ENCODE data around the gene PTK6. TPM values are rescaled to one million over a fixed set of nuclear protein-coding genes. Genes with fewer than 3 reads are reported as not detected.

Gene PTK6
- total RNA-seq, 3 donors from 2014 or later, result 0.16 to 2.3 (median 0.88) TPM

GRCh38 chr20:63490416-63490815 lies 46.8 kb downstream of the PTK6 start:
- H3K27me3 ChIP-seq, result peaks cover 0 to 69% of the 10 kb centered on the region in 2 donors
- no peak overlapping the region for H3K27ac ChIP-seq
- no peak for DNase-seq (ENCODE audit: low spot score in 2 of 2)
- intact Hi-C loops (cut with DNase I; ENCODE audit: low total_unique reads), result no loop called here
- no peak for TF ChIP-seq POLR2AphosphoS5 (IDR thresholded peaks at IDR 0.05)
- no peak for TF ChIP-seq CTCF (IDR thresholded peaks at IDR 0.05)
- no peak for TF ChIP-seq POLR2A (IDR thresholded peaks at IDR 0.05)
- H3K4me3 ChIP-seq, result no peak overlapping the region
- H3K9me3 ChIP-seq, result peaks cover 3 to 4% of the 10 kb centered on the region in 2 donors
- H3K36me3 ChIP-seq, result no peaks in the 10 kb centered on the region
- no peaks in the 10 kb centered on the region for H3K4me1 ChIP-seq

GRCh38 chr20:63488315-63489251 lies 48.6 kb downstream of the PTK6 start:
- H3K4me1 ChIP-seq, result no peaks in the 10 kb centered on the region
- no peak overlapping the region for H3K4me3 ChIP-seq
- DNase-seq (ENCODE audit: low spot score in 2 of 2), result no peak
- H3K9me3 ChIP-seq, result peaks cover 3 to 4% of the 10 kb centered on the region in 2 donors
- TF ChIP-seq POLR2A (IDR thresholded peaks at IDR 0.05) (no peak), POLR2AphosphoS5 (IDR thresholded peaks at IDR 0.05) (no peak), CTCF (IDR thresholded peaks at IDR 0.05) (no peak)
- intact Hi-C loops (cut with DNase I; ENCODE audit: low total_unique reads), result no loop called here
- no peak overlapping the region for H3K27ac ChIP-seq
- peaks cover 0 to 74% of the 10 kb centered on the region in 2 donors for H3K27me3 ChIP-seq
- H3K36me3 ChIP-seq, result no peaks in the 10 kb centered on the region

- no peak for DNase-seq (ENCODE audit: low spot score in 2 of 2)
Observed at GRCh38 chr20:63487781-63488241, 49.4 kb downstream of the PTK6 start.

GRCh38 chr20:63487116-63487764 lies 49.9 kb downstream of the PTK6 start:
- DNase-seq (ENCODE audit: low spot score in 2 of 2), result no peak
- intact Hi-C loops (cut with DNase I; ENCODE audit: low total_unique reads), result no loop called here
- Histone ChIP-seq H3K27ac (no peak overlapping the region), H3K4me1 (no peaks in the 10 kb centered on the region), H3K27me3 (peaks cover 0 to 85% of the 10 kb centered on the region in 2 donors), H3K36me3 (no peaks in the 10 kb centered on the region), H3K9me3 (peaks cover 3 to 4% of the 10 kb centered on the region in 2 donors), H3K4me3 (no peak overlapping the region)
- TF ChIP-seq POLR2A (IDR thresholded peaks at IDR 0.05) (no peak), CTCF (IDR thresholded peaks at IDR 0.05) (no peak), POLR2AphosphoS5 (IDR thresholded peaks at IDR 0.05) (no peak)

More at GRCh38 chr20:63487781-63488241, 49.4 kb downstream of the PTK6 start:
- Histone ChIP-seq H3K9me3 (peaks cover 3 to 4% of the 10 kb centered on the region in 2 donors), H3K27me3 (peaks cover 0 to 80% of the 10 kb centered on the region in 2 donors), H3K27ac (no peak overlapping the region), H3K4me1 (no peaks in the 10 kb centered on the region), H3K36me3 (no peaks in the 10 kb centered on the region), H3K4me3 (no peak overlapping the region)
- intact Hi-C loops (cut with DNase I; ENCODE audit: low total_unique reads), result no loop called here
- TF ChIP-seq POLR2AphosphoS5 (IDR thresholded peaks at IDR 0.05) (no peak), POLR2A (IDR thresholded peaks at IDR 0.05) (no peak), CTCF (IDR thresholded peaks at IDR 0.05) (no peak)

All from breast epithelium (tissue), 4 donors.